Upper lobe of left lung (tissue), 4 donors: ENCODE measurements around the gene POLR1B.

ENCODE experiments used
- CTCF ChIP-seq, 6 experiments: fragments of 450-650 bp in 4 of 6; fragments of 200-600 bp in 2 of 6; sonication (generic) in 2 of 6; IDR thresholded peaks; one replicate each; pipeline ENCODE4 v1.5.1; 2016 to 2019; ENCODE audit warnings: antibody characterized with exemption in 6 of 6
- POLR2AphosphoS5 ChIP-seq, 2 donors: sonication (generic); formaldehyde crosslinking; IDR thresholded peaks; one replicate each; pipeline ENCODE4 v1.5.1; 2017; ENCODE audit warnings: antibody characterized with exemption in 2 of 2

GRCh38 chr2:112600634-112601033, 58.4 kb downstream of the POLR1B start:
- TF ChIP-seq CTCF (IDR thresholded peaks at IDR 0.05) (no peak), POLR2AphosphoS5 (IDR thresholded peaks at IDR 0.05) (no peak)
